ENCODE data around the gene POLR2J2.
"Not testable (repeated sequence)": the region's sequence is repeated elsewhere in the genome, so short reads cannot be mapped to it uniquely, and the experiment has no call there.

The POLR2J2 gene

DNA sequence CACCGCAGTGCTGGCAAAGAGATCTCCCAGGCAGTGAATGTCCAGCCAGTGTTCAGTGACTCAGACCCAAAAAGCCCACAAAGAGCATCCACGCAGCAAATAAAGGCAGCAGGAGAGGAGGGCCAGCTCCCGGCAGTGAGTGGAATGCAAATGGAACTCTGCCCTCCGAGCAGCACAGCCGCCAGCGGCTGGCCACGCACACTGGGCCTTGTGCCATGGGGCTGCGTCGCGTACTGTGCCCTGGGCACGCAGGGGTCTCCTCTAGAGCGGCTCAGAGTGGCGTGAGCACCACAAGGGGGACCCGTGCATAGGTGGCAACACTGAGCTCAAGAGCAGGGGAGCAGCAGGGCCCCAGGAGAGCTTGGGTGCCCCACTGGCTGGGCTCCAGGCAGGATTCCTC is 3.9 kb downstream of the POLR2J2 start:
- DNase-seq = not testable (repeated sequence)

DNA sequence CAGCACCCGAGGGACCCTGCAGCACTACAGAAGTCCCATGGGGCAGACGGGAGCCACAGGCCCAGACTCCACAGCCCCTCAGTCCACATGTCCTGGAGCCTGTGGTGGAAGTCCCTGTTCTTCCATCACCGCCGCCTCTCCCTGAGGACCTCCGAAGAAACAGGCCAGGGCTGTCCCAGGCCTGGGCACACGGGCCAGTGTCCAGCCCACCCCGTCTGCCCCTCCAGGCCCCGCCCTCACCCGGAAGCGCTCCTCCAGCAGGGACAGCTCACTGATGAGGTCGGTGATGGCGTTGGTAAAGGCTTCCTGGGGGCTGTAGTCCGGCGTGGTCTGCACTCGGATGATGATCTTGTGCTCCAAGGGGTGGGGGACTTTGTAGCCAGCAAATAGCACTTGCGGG is 4.6 kb downstream of the POLR2J2 start:
- not testable (repeated sequence) for DNase-seq

DNA sequence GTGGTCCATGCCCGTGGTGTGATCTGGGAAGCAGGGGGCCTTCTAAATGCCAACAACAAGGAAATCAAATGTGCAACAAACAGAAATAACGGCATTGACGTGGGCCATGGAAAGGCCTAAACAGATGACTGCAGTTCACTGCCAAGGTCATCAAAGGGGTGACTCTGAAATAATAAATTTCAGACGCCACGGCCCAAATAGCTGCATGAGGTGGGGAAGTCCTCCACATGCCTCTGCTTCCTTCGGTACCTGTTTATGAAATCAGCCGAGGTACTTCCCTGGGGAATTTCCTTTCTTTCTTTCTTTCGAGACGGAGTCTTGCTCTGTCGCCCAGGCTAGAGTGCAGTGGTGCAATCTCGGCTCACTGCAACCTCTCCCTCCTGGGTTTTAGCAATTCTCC is 6.7 kb downstream of the POLR2J2 start:
- not testable (repeated sequence) for DNase-seq

DNA sequence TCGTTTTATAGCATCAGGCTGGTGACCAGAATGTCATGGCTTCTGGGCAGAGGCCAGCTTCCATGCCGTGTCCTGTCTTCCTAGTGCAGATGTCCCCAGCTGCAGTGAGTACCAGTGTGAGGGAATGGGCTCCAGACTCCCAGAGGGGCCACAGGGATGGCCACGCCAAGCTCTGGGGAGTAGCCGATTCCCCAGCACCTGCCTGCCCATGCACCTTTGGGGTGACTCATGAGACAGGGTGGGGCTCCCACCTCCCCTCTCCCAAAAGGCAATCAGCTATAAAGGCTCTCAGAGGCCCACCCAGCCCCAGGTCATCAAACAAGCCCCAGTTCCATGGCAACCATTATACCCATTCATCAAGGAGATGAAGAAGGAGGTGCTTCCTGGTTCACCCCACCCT is 21.5 kb downstream of the POLR2J2 start, which contains the start of gene SPDYE2B:
Gene SPDYE2B, plus strand, starts transcription at position 396 of the 400 bp plus-strand sequence. CDS start 2,030 bp downstream, outside the sequence.
- not testable (repeated sequence) for DNase-seq

DNA sequence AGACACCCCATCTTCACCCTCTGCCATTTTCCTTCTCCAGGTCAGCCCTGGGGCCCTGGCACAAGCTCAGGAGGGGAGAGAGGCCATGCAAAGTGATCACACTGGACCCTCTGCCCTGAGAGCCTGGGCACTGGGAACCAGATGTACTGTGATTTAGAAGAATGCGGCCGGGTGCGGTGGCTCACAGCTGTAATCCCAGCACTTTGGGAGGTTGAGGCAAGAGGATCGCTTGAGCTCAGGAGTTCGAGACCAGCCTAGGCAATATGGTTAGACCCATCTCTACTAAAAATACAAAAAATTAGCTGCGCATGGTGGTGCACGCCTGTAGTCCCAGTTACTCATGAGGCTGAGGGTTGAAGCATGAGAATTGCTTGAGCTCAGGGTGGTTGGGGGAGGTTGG is 23.6 kb downstream of the POLR2J2 start:
- DNase-seq = not testable (repeated sequence)

DNA sequence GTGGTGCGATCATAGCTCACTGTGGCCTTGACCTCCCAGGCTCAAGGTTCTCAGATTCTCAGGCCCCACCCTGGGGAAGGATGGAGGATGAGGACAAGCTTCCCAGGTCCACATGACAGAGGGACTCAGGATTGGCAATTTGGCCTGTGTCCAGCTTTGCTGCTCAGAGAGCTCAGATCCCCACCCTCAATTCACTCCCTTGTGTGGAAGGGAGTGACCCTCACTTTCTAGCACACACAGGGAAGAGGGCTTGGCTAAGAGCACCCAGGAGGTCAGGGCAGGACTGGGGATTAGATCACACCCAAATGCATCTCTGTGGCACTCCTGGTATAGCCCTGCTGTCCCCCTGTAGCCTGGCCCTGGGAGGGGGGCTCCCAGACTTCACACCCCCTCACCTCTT is 28.1 kb downstream of the POLR2J2 start:
- DNase-seq = not testable (repeated sequence)

DNA sequence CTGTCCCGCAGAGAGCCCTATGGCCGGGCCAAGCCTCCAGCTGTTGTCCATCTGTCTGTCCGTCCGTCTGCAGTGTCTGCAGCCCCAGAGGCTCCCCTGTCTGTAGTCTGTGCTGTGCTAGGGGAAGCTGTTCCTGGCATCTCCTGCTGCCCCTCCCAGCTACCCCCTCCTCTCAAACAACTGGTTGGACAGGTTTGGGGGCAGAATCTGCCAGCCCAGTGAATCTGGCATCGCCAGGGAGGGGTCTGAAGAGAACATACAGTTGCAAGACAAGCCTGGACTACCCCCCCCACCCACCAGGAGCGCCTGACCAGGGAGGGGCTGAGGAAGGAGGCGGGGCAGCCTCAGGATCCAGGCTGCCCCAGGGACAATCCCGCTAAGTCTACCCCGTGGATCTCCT is 28.8 kb downstream of the POLR2J2 start, which contains the start of gene UPK3BL1:
Gene UPK3BL1, minus strand, starts transcription at position 101 of the 400 bp plus-strand sequence. Its CDS starts 50 bp downstream, at position 51.
- not testable (repeated sequence) for DNase-seq

DNA sequence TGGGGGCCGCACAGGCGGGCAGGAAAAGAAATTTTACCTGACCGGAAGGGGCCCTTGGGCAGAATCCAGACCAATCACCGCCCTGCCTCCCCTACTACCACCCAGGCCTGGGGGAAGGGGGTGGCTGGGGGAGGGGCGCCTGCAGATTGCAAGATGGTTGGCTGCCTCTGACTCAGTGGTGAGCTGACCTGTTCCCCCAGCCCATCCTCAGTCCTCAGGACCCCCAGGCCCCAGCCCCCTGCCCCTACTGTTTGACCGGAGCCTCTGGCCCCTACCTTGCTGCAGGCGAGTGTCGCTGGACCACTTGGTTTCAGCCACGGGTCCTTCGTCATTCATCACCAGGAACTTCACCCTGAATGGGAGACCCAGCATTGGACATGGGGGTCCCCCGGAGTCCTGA is 32.6 kb downstream of the POLR2J2 start:
- DNase-seq = not testable (repeated sequence)

DNA sequence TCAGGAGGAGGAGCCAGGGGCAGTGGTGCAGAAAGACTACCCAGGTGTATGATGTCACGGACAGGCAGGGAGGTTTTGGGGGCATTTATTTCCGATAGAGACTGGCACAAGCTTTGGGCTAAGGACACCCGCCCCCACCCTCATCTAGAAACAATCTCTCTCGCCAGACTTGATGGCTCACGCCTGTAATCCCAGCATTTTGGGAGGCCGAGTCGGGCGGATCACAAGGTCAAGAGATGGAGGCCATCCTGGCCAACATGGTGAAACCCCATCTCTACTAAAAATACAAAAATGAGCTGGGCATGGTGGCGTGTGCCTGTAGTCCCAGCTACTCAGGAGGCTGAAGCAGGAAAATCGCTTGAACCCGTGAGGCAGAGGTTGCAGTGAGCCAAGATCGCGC is 34.5 kb downstream of the POLR2J2 start:
- not testable (repeated sequence) for DNase-seq

DNA sequence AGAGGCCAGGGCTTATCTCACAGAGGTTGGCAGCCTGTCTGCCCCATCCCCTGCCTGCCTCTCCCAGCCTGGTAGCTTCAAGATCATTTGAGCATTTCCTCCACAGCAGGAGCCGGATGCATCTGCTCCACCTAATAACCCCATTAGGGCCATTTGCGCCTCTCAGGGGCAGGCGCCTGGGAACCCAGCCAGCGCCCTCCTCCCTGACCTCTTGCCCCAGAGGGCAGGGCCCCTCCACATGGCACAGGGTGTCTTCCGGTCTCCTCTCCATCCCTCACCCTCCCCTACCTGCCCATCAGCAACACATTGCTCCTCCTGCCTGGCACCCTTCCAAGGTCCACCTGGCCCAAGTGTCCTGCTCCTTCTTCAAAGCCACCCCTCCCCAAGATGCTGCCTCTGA is 36.1 kb downstream of the POLR2J2 start:
- not testable (repeated sequence) for DNase-seq

DNA sequence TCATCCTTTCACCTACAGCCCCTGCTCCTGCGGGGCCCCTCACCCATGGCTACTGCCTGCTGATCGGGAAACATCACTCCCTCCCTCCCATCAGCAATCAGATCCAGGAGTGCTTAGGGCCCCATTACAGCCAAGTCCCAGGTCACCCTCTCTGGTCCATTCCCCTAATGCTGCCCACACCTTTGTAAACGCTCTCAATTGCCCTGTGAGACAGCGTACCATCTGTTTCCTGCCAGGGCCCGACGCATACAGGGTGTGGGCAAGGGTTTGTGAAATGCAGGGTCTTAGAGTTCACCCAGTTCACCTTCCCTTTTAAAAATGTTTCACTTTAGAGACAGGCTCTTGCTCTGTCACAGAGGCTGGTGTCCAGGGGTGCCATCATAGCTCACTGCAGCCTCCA is 37.2 kb downstream of the POLR2J2 start:
- DNase-seq = not testable (repeated sequence)

DNA sequence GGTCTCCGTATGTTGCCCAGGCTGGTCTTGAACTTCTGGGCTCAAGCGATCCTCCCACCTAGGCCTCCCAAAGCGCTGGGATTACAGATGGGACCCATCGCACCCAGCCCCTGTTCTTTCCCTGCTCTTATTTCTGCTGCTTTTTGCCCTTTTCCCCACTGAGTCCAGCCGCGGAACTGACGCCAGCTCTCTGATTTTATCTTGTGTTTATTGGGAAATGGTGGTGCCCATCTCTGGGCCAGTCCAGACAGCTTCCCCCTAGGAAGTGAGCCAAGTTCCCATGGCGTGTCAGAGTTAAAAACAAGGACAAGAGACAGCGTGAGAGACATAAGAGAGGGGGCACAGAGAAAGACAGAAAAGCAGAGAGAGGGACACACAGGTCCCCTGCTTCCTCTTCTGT is 40.8 kb downstream of the POLR2J2 start:
- DNase-seq = not testable (repeated sequence)

DNA sequence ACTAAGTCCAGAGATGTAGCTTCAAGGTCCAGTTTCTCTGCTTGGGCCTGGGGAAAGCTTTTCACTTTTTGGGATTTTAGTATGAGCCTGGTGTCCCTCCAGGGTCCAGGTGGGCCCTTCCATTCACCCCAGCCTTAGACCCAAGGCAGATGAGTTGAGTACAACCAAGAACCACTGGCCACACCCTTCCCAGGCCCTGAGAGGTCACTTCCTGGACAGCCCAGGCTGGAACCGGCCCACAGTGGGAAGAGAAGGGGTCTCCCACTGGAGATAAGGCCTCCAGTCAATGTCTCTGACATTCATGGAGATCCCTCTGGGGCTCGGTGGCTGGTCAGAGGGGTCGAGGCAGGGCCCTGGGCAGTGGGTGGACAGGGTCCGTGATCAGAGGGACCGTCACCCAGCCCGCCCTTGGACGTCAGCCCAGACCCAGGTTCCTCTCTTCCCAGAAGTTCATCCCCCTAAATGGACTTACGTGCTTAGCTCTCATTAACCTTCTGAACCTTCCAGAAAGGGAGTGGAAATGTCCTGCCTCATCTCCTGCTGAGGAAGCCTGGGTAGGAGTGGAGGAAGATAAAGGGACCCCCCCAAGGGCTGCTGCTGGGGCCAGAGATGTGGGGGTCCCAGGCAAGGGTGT is 44.1 kb downstream of the POLR2J2 start:
- DNase-seq = not testable (repeated sequence)

DNA sequence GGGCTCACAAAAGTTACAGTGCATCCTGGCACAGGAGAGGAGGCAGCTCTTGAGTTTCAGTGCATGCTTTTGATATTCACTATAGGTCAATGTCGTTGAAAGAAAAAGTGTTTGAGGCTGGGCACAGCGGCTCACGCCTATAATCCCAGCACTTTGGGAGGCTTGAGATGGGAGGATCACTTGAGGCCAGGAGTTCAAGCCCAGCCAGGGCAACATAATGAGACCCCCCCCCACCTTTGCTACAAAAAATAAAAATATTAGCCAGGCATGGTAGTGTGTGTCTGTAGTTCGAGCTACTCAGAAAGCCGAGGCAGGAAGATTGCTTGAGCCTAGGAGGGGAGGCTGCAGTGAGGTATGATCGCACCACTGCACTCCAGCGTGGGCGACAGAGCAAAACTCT is 53.3 kb downstream of the POLR2J2 start:
- DNase-seq = not testable (repeated sequence)

DNA sequence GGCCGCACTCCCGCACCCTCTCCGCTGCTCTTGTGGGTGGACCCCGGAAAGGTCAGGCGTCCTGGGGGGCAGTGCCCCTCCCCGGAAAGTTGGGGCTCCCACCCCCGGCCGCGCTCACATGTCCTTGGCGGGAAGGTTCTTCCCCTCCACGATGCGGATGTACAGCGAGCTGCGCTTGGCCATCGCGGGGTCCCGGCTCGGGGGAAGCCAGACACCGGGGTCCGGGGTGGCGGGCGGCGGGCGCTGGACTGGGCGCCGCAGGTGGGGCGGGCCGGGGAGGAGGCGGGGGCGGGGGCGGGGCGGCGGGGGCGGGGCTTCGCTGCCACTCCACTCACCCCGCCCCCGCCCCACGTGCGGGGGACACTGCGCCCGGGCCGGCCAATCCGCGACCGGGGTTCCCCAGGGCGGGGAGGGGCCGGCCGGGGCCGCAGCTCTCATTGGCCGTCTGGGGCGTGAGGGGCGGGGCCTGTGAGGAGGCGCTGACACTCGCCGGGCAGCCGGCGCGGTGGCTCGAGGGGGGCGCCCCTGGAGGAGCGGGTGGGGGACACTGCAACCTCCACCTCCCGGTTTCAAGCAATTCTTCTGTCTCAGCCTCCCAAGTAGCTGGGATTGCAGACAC is 54.8 kb downstream of the POLR2J2 start, which contains the start of gene RASA4:
Gene RASA4, minus strand, starts transcription at position 250 of the 619 bp plus-strand sequence. Its CDS starts 67 bp downstream, at position 183.
- DNase-seq = not testable (repeated sequence)
